ENCODE data around the gene TMEM42.

The TMEM42 gene

DNA sequence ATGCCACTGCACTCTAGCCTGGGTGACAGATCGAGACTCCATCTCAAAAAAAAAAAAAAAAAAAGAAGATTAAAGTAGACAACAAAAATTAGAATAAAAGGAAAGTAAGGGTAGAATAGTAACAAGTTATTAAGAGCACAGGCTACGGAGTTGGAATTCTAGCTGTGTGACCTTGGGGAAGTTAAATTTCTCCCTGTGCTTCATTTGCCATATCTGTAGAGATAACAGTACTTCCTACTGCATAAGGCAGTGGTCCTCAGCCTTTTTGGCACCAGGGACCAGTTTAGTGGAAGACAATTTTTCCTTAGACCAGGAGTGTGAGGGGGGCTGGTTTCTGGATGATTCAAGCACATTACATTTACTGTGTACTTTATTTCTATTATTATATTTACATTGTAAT, 28.7 kb upstream of the TMEM42 start:
- Histone ChIP-seq H3K27ac (ENCODE audit: low read length, poor library complexity, severe bottlenecking) (no peak overlapping the region), H3K36me3 (ENCODE audit: control insufficient read depth in 1 of 2, insufficient read depth in 2 of 2, low read depth in 1 of 2, low read length in 2 of 2) (peaks cover 2 to 3% of the 10 kb centered on the region in 2 experiments), H3K9me3 (ENCODE audit: control insufficient read depth, low read length) (peaks cover 10% of the 10 kb centered on the region), H4K8ac (ENCODE audit: low read length) (no peak overlapping the region), H2AK5ac (ENCODE audit: low read length, severe bottlenecking) (no peak overlapping the region), H2BK12ac (ENCODE audit: low read length in 2 of 2) (no peak overlapping the region), H3K14ac (ENCODE audit: low read length in 2 of 2) (no peak overlapping the region), H3K79me1 (replicated peaks; ENCODE audit: low read length, poor library complexity, severe bottlenecking) (no peaks in the 10 kb centered on the region), H3K9ac (ENCODE audit: low read length) (no peak overlapping the region), H3K4me2 (ENCODE audit: low read length, poor library complexity, severe bottlenecking) (no peak overlapping the region), H3K4me1 (ENCODE audit: control insufficient read depth, insufficient read depth, low read depth, low read length) (no peaks in the 10 kb centered on the region), H3K18ac (ENCODE audit: low read depth in 1 of 2, low read length in 2 of 2) (no peak overlapping the region), H4K91ac (ENCODE audit: low read length) (no peak overlapping the region), H3K27me3 (ENCODE audit: control insufficient read depth in 1 of 2, insufficient read depth in 1 of 2, low read length in 2 of 2) (no peaks in the 10 kb centered on the region), H2AFZ (ENCODE audit: low read depth, low read length) (no peak overlapping the region), H2BK120ac (ENCODE audit: low read depth, low read length) (no peak overlapping the region), H2BK15ac (ENCODE audit: low read depth, poor library complexity, severe bottlenecking) (no peak overlapping the region), H2BK5ac (ENCODE audit: low read depth, low read length, poor library complexity, severe bottlenecking) (no peak overlapping the region), H3K23ac (ENCODE audit: low read length in 2 of 2) (no peak overlapping the region), H3K4me3 (ENCODE audit: insufficient read depth in 1 of 2, low read depth in 1 of 2, low read length in 2 of 2) (no peak overlapping the region), H3K4ac (ENCODE audit: low read depth in 1 of 2, low read length in 2 of 2) (no peak overlapping the region)
- 100% methylated on average over 1 of the region's 2 CpGs for WGBS
- no peak for DNase-seq

DNA sequence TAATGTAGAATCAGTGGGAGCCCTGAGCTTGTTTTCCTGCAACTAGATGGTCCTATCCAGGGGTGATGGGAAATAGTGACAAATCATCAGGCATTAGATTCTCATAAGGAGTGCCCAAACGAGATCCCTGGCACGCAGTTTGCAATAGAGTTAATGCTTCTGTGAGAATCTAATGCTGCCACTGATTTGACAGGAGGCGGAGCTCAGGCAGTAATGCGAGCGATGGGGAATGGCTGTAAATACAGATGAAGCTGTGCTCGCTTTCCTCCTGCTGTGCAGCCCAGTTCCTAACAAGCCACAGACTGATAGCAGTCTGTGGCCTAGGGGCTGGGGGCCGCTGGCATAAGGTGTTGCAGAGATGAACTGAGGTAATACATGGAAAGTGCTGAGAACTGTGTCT, 28.3 kb upstream of the TMEM42 start:
- DNase-seq: no peak
- H3K4ac ChIP-seq (ENCODE audit: low read depth in 1 of 2, low read length in 2 of 2): no peak overlapping the region
- no peaks in the 10 kb centered on the region for H3K79me1 ChIP-seq (replicated peaks; ENCODE audit: low read length, poor library complexity, severe bottlenecking)
- no peak overlapping the region for H3K23ac ChIP-seq (ENCODE audit: low read length in 2 of 2)
- WGBS: 93% methylated on average over 7 of the region's 7 CpGs
- peaks cover 10% of the 10 kb centered on the region for H3K9me3 ChIP-seq (ENCODE audit: control insufficient read depth, low read length)
- H2BK120ac ChIP-seq (ENCODE audit: low read depth, low read length): no peak overlapping the region
- H2BK15ac ChIP-seq (ENCODE audit: low read depth, poor library complexity, severe bottlenecking): no peak overlapping the region
- peaks cover 3 to 6% of the 10 kb centered on the region in 2 experiments for H3K36me3 ChIP-seq (ENCODE audit: control insufficient read depth in 1 of 2, insufficient read depth in 2 of 2, low read depth in 1 of 2, low read length in 2 of 2)
- H3K4me3 ChIP-seq (ENCODE audit: insufficient read depth in 1 of 2, low read depth in 1 of 2, low read length in 2 of 2): no peak overlapping the region
- no peaks in the 10 kb centered on the region for H3K27me3 ChIP-seq (ENCODE audit: control insufficient read depth in 1 of 2, insufficient read depth in 1 of 2, low read length in 2 of 2)
- no peak overlapping the region for H4K8ac ChIP-seq (ENCODE audit: low read length)
- no peak overlapping the region for H2BK12ac ChIP-seq (ENCODE audit: low read length in 2 of 2)
- no peak overlapping the region for H4K91ac ChIP-seq (ENCODE audit: low read length)
- H2AK5ac ChIP-seq (ENCODE audit: low read length, severe bottlenecking): no peak overlapping the region
- no peak overlapping the region for H3K9ac ChIP-seq (ENCODE audit: low read length)
- H3K18ac ChIP-seq (ENCODE audit: low read depth in 1 of 2, low read length in 2 of 2): no peak overlapping the region
- H2AFZ ChIP-seq (ENCODE audit: low read depth, low read length): no peak overlapping the region
- H3K27ac ChIP-seq (ENCODE audit: low read length, poor library complexity, severe bottlenecking): no peak overlapping the region
- H3K14ac ChIP-seq (ENCODE audit: low read length in 2 of 2): no peak overlapping the region
- H3K4me2 ChIP-seq (ENCODE audit: low read length, poor library complexity, severe bottlenecking): no peak overlapping the region
- H3K4me1 ChIP-seq (ENCODE audit: control insufficient read depth, insufficient read depth, low read depth, low read length): no peaks in the 10 kb centered on the region
- H2BK5ac ChIP-seq (ENCODE audit: low read depth, low read length, poor library complexity, severe bottlenecking): no peak overlapping the region

DNA sequence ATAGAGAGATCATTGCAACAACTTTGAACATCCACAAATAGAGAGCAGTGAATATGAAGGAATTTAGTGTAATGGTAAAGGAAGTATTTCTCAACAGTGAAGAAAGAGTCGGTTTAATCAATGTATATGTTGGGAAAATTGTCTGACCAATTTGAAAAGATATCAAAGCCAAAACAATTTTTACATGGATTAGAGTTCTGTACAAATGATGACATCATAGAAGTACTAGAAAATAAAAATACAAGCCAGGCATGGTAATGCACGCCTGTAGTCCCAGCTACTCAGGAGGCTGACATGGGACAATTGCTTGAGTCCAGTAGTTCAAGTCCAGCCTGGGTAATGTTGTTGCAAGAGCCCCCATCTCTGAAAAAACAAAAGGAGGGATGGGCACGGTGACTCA, 26.0 kb upstream of the TMEM42 start:
- Histone ChIP-seq H3K23ac (ENCODE audit: low read length in 2 of 2) (no peak overlapping the region), H2BK12ac (ENCODE audit: low read length in 2 of 2) (no peak overlapping the region), H3K4me1 (ENCODE audit: control insufficient read depth, insufficient read depth, low read depth, low read length) (no peaks in the 10 kb centered on the region), H4K8ac (ENCODE audit: low read length) (no peak overlapping the region), H3K14ac (ENCODE audit: low read length in 2 of 2) (no peak overlapping the region), H3K36me3 (ENCODE audit: control insufficient read depth in 1 of 2, insufficient read depth in 2 of 2, low read depth in 1 of 2, low read length in 2 of 2) (peaks cover 3 to 9% of the 10 kb centered on the region in 2 experiments), H3K27ac (ENCODE audit: low read length, poor library complexity, severe bottlenecking) (no peak overlapping the region), H3K9ac (ENCODE audit: low read length) (no peak overlapping the region), H3K79me1 (replicated peaks; ENCODE audit: low read length, poor library complexity, severe bottlenecking) (no peaks in the 10 kb centered on the region), H2BK120ac (ENCODE audit: low read depth, low read length) (no peak overlapping the region), H3K4me2 (ENCODE audit: low read length, poor library complexity, severe bottlenecking) (no peak overlapping the region), H4K91ac (ENCODE audit: low read length) (no peak overlapping the region), H3K27me3 (ENCODE audit: control insufficient read depth in 1 of 2, insufficient read depth in 1 of 2, low read length in 2 of 2) (no peaks in the 10 kb centered on the region), H2AFZ (ENCODE audit: low read depth, low read length) (no peak overlapping the region), H3K4ac (ENCODE audit: low read depth in 1 of 2, low read length in 2 of 2) (no peak overlapping the region), H3K9me3 (ENCODE audit: control insufficient read depth, low read length) (peaks cover 10% of the 10 kb centered on the region), H2BK5ac (ENCODE audit: low read depth, low read length, poor library complexity, severe bottlenecking) (no peak overlapping the region), H3K18ac (ENCODE audit: low read depth in 1 of 2, low read length in 2 of 2) (no peak overlapping the region), H2BK15ac (ENCODE audit: low read depth, poor library complexity, severe bottlenecking) (no peak overlapping the region), H3K4me3 (ENCODE audit: insufficient read depth in 1 of 2, low read depth in 1 of 2, low read length in 2 of 2) (no peak overlapping the region), H2AK5ac (ENCODE audit: low read length, severe bottlenecking) (no peak overlapping the region)
- DNase-seq: no peak
- 100% methylated on average over 1 of the region's 3 CpGs for WGBS

DNA sequence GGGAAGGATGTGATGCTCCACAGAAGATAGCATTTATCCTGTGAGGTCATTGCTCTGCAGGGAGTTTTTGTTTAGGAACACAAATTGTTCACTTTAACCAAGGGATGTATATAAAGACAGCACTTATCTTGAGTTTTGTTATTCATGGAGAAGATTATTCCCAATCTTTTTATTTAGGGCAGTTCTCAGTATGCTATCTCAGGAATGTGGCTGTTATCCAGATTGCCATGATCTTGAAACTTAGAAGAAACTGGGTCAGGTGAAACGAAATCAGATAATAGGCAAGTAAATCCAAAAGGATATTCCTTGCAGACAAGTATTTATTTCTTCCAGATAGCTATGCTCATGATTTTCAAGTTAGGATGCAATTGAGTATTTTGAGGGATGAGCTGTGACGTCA, 19.3 kb upstream of the TMEM42 start:
- no peak overlapping the region for H2BK12ac ChIP-seq (ENCODE audit: low read length in 2 of 2)
- no peaks in the 10 kb centered on the region for H3K27me3 ChIP-seq (ENCODE audit: control insufficient read depth in 1 of 2, insufficient read depth in 1 of 2, low read length in 2 of 2)
- H3K4me1 ChIP-seq (ENCODE audit: control insufficient read depth, insufficient read depth, low read depth, low read length): no peaks in the 10 kb centered on the region
- no peak overlapping the region for H2BK120ac ChIP-seq (ENCODE audit: low read depth, low read length)
- H3K23ac ChIP-seq (ENCODE audit: low read length in 2 of 2): no peak overlapping the region
- H4K8ac ChIP-seq (ENCODE audit: low read length): no peak overlapping the region
- no peak overlapping the region for H3K18ac ChIP-seq (ENCODE audit: low read depth in 1 of 2, low read length in 2 of 2)
- H2BK15ac ChIP-seq (ENCODE audit: low read depth, poor library complexity, severe bottlenecking): no peak overlapping the region
- no peak overlapping the region for H3K4me3 ChIP-seq (ENCODE audit: insufficient read depth in 1 of 2, low read depth in 1 of 2, low read length in 2 of 2)
- no peaks in the 10 kb centered on the region for H3K9me3 ChIP-seq (ENCODE audit: control insufficient read depth, low read length)
- H4K91ac ChIP-seq (ENCODE audit: low read length): no peak overlapping the region
- peaks cover 0 to 7% of the 10 kb centered on the region in 2 experiments for H3K36me3 ChIP-seq (ENCODE audit: control insufficient read depth in 1 of 2, insufficient read depth in 2 of 2, low read depth in 1 of 2, low read length in 2 of 2)
- 100% methylated on average over 1 of the region's 2 CpGs for WGBS
- H3K27ac ChIP-seq (ENCODE audit: low read length, poor library complexity, severe bottlenecking): no peak overlapping the region
- H2AFZ ChIP-seq (ENCODE audit: low read depth, low read length): no peak overlapping the region
- H3K79me1 ChIP-seq (replicated peaks; ENCODE audit: low read length, poor library complexity, severe bottlenecking): peaks cover 1% of the 10 kb centered on the region
- no peak overlapping the region for H3K9ac ChIP-seq (ENCODE audit: low read length)
- H3K14ac ChIP-seq (ENCODE audit: low read length in 2 of 2): no peak overlapping the region
- no peak overlapping the region for H3K4me2 ChIP-seq (ENCODE audit: low read length, poor library complexity, severe bottlenecking)
- H2BK5ac ChIP-seq (ENCODE audit: low read depth, low read length, poor library complexity, severe bottlenecking): no peak overlapping the region
- H3K4ac ChIP-seq (ENCODE audit: low read depth in 1 of 2, low read length in 2 of 2): no peak overlapping the region
- no peak overlapping the region for H2AK5ac ChIP-seq (ENCODE audit: low read length, severe bottlenecking)
- DNase-seq: no peak

Data from mesenchymal stem cell (in vitro differentiated cells and primary cell).